D721Med (cell line): ENCODE results near the gene YIPF5.

ENCODE experiments used
- DNase-seq: peaks from one replicate; pipeline ENCODE4 v3.0.0; 2011; ENCODE audit warnings: low spot score; ENCODE audit not compliant: insufficient read length
- FAIRE-seq: peaks from 2 replicates; lab custom pipeline; 2011; peaks lifted over from hg19 to GRCh38; lab: Jason Lieb, UNC
- TF ChIP-seq, protein P1 (sequence below): IDR thresholded peaks from 2 replicates; pipeline ENCODE4 v1.5.1; 2012; ENCODE audit warnings: mild to moderate bottlenecking, control low read depth; ENCODE audit not compliant: insufficient read depth; ENCODE audit errors: missing control alignments

The YIPF5 gene

GRCh38 chr5:144203750-144204596, 33.5 kb upstream of the YIPF5 start:
- TF ChIP-seq, protein P1, sequence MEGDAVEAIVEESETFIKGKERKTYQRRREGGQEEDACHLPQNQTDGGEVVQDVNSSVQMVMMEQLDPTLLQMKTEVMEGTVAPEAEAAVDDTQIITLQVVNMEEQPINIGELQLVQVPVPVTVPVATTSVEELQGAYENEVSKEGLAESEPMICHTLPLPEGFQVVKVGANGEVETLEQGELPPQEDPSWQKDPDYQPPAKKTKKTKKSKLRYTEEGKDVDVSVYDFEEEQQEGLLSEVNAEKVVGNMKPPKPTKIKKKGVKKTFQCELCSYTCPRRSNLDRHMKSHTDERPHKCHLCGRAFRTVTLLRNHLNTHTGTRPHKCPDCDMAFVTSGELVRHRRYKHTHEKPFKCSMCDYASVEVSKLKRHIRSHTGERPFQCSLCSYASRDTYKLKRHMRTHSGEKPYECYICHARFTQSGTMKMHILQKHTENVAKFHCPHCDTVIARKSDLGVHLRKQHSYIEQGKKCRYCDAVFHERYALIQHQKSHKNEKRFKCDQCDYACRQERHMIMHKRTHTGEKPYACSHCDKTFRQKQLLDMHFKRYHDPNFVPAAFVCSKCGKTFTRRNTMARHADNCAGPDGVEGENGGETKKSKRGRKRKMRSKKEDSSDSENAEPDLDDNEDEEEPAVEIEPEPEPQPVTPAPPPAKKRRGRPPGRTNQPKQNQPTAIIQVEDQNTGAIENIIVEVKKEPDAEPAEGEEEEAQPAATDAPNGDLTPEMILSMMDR = peak; percentile 94
- no peak for DNase-seq
- peak; percentile 35 for FAIRE-seq

DNA sequence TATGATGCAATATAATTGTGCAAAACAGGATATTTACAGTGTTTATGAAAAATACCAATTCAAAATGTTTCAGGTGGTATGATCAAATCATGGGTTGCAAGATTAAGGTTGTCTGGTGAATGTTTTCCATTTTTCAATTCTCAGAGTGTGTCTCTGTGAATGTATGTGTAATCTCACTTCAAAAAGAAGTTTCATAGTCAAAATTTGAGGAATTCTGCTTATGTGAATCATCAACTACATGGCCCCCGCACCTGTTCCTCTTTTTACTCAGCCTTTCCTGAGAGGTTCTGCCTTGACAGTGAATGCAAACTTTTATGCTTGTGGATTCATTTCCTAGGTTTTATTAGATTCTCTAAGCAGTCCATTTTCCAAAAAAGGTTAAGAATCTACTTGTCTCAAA, 32.3 kb upstream of the YIPF5 start:
- no peak for FAIRE-seq
- no peak for DNase-seq
- TF ChIP-seq, protein P1 = no peak

DNA sequence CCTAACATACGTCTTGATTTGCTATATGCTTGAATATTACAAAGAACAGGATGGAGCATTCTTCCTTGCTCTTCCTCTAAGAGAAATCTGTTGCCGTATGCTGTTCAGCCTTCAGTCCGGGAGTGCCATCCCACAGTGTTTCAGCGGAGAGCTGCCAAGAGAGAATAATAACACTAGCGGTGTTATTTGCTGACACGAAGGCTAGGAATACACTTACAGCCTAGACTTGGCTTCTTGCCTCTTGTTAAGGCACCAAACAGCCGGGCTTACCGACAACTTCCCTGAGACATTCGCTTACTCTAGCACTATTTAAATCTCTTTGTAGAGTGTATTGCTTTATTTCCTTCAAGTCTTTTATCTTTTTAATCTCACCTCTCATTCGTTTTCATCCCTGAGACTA, 31.6 kb upstream of the YIPF5 start:
- TF ChIP-seq, protein P1 = no peak
- FAIRE-seq (no peak), DNase-seq (no peak)

DNA sequence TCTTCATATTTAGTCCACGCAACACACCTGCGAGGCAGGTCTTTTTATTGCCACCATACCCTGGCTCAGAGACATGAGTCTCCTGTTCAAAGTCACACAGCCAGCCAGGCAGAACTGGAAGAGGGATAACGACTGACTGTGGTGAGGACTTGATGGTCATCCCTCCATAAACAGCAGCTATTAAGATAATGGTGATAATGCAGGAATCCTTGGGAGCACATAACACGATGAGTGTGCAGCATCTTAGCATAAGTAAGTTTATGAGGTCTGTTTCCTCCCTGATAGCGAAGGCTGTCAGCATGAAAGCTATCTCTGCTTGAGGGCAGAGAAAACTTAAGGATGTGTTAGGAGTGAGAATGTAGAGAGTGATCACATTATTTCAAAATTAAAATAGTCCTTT, 31.1 kb upstream of the YIPF5 start:
- no peak for FAIRE-seq
- no peak for DNase-seq
- TF ChIP-seq, protein P1 = no peak

DNA sequence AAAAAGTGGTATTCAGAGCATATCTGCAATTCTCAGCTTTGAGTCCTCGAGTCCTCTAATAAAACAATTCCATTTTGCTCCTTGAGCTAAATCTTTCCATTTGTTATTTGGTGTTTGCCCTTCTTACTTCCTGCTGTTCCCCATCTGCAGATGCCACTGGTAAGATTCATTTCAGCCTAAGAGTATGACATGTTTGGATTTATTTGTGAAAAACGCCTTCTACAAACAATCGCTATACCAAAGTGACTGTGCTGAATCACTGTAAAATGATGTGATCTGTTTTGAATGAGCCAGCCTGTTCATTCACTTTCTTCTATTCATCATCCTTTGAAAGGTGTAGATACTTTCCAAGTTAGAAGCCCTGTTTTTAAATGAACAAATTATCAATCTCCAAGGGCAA, 27.9 kb upstream of the YIPF5 start:
- TF ChIP-seq, protein P1 = no peak
- DNase-seq = no peak
- FAIRE-seq = no peak

GRCh38 chr5:144196612-144197011, 26.2 kb upstream of the YIPF5 start:
- TF ChIP-seq, protein P1 = no peak
- FAIRE-seq (no peak), DNase-seq (no peak)

- TF ChIP-seq, protein P1 = no peak
- DNase-seq (no peak), FAIRE-seq (no peak)
Measured at GRCh38 chr5:144195448-144195847, 25.0 kb upstream of the YIPF5 start.
